Right atrium auricular region (tissue), 2 donors: ENCODE data around the gene STRA6. TPM values are rescaled to one million over a fixed set of nuclear protein-coding genes. Genes with fewer than 3 reads are reported as not detected.
A peak's percentile ranks its signal among the peaks of the same experiment; 100 is the strongest.

Source experiments
- DNase-seq: peaks from one replicate; pipeline ENCODE4 v3.0.0-alpha.2; 2019; ENCODE audit warnings: low spot score
- H3K27ac ChIP-seq, 2 donors: fragments of 200-600 bp; sonication (generic); 1 replicate in 1 of 2; 2 replicates in 1 of 2; pipeline ENCODE4 v1.5.1; 2016 to 2019
- H3K27me3 ChIP-seq, 2 donors: fragments of 200-600 bp; sonication (generic); one replicate each; pipeline versions ENCODE4 v1.5.1 to v1.6.0; 2017 to 2019
- H3K36me3 ChIP-seq: fragments of 200-600 bp; sonication (generic); one replicate; pipeline ENCODE4 v1.5.1; 2016
- H3K4me1 ChIP-seq, 2 donors: fragments of 200-600 bp; sonication (generic); one replicate each; pipeline versions ENCODE4 v1.5.1 to v1.6.0; 2017 to 2019
- H3K4me3 ChIP-seq, 2 donors: fragments of 200-600 bp; sonication (generic); 1 replicate in 1 of 2; 2 replicates in 1 of 2; pipeline ENCODE4 v1.5.1; 2017 to 2019; ENCODE audit warnings: mild to moderate bottlenecking in 1 of 2, moderate library complexity in 1 of 2
- H3K9me3 ChIP-seq, 2 donors: fragments of 200-600 bp; sonication (generic); one replicate each; pipeline ENCODE4 v1.5.1; 2019
- total RNA-seq, 2 donors: library from RNA; depleted of rRNA; stranded (reverse); fragments of >200 nt; gene quantifications; one replicate each; pipeline ENCODE4 v1.1.0, GENCODE V29; 2016
- TF ChIP-seq, protein P1 (sequence below), 2 donors: fragments of 200-600 bp; sonication (generic); IDR thresholded peaks; one replicate each; pipeline ENCODE4 v1.5.1; 2019; ENCODE audit warnings: antibody characterized with exemption in 2 of 2

The STRA6 gene
- total RNA-seq, 2 donors from 2014 or later: 0.22 to 0.55 TPM

- no peak for DNase-seq
- TF ChIP-seq, protein P1, sequence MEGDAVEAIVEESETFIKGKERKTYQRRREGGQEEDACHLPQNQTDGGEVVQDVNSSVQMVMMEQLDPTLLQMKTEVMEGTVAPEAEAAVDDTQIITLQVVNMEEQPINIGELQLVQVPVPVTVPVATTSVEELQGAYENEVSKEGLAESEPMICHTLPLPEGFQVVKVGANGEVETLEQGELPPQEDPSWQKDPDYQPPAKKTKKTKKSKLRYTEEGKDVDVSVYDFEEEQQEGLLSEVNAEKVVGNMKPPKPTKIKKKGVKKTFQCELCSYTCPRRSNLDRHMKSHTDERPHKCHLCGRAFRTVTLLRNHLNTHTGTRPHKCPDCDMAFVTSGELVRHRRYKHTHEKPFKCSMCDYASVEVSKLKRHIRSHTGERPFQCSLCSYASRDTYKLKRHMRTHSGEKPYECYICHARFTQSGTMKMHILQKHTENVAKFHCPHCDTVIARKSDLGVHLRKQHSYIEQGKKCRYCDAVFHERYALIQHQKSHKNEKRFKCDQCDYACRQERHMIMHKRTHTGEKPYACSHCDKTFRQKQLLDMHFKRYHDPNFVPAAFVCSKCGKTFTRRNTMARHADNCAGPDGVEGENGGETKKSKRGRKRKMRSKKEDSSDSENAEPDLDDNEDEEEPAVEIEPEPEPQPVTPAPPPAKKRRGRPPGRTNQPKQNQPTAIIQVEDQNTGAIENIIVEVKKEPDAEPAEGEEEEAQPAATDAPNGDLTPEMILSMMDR (IDR thresholded peaks at IDR 0.05): no peak
- H3K4me3 ChIP-seq: no peak overlapping the region
- no peaks in the 10 kb centered on the region for H3K9me3 ChIP-seq
- H3K27ac ChIP-seq: no peak overlapping the region
- H3K27me3 ChIP-seq: no peaks in the 10 kb centered on the region
- no peaks in the 10 kb centered on the region for H3K36me3 ChIP-seq
- no peaks in the 10 kb centered on the region for H3K4me1 ChIP-seq
Observed at GRCh38 chr15:74188216-74188615, 14.4 kb downstream of the STRA6 start.

- no peaks in the 10 kb centered on the region for H3K36me3 ChIP-seq
- no peak overlapping the region for H3K27ac ChIP-seq
- TF ChIP-seq, protein P1 (IDR thresholded peaks at IDR 0.05): no peak
- H3K4me3 ChIP-seq: no peak overlapping the region
- DNase-seq: no peak
- no peaks in the 10 kb centered on the region for H3K27me3 ChIP-seq
- no peaks in the 10 kb centered on the region for H3K9me3 ChIP-seq
- H3K4me1 ChIP-seq: peaks cover 0 to 3% of the 10 kb centered on the region in 2 donors
Observed at GRCh38 chr15:74185710-74186348, 16.8 kb downstream of the STRA6 start.

DNA sequence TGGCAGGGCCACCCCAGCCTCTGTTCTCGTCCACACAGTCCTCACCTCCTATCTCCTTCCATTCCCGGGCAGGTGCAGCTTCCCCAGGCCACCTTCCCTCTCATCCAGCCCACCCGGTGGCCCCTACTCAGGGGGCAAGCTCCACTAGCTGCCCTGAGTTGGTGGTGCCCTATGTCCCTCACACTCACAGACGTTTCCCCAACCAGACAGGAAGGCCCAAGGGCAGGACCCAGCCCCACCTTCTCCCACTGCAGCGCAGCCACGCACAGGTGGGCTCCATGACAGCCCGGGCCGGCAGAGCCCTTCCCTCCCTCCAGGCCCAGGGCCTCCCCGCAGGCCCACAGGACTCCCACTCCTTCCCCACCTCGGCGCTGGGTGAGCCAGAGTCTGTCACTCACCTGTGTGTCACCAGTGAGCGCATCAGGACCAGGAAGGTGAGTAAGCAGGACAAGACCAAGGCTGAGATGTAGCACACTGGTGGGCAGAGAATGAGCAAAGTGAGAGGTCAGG is 17.9 kb downstream of the STRA6 start:
- H3K4me3 ChIP-seq: no peak overlapping the region
- H3K4me1 ChIP-seq: peaks cover 0 to 15% of the 10 kb centered on the region in 2 donors
- H3K27ac ChIP-seq: no peak overlapping the region
- TF ChIP-seq, protein P1 (IDR thresholded peaks at IDR 0.05): no peak
- DNase-seq: no peak
- H3K36me3 ChIP-seq: no peaks in the 10 kb centered on the region
- no peaks in the 10 kb centered on the region for H3K27me3 ChIP-seq
- H3K9me3 ChIP-seq: no peaks in the 10 kb centered on the region

DNA sequence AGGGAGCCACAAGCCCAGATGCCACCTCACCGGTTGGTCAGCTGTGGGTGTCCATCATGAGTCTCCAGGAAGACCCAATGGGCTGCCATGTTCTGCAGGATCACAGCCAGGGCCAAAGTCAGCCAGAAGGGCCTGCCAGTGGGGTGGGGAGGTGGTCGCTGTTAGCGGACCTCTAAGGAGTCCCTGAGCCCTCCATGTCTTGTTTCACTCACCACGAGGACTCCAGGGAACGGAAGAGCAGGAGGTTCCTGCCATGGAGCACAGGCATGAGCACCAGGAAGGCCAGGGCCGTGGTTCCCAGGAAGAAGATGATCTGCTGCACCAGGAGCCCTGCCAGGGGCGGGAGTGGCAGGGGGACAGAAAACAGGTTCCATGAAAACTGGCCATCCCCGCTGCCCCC is 20.5 kb downstream of the STRA6 start:
- no peak for DNase-seq
- Histone ChIP-seq H3K4me3 (no peak overlapping the region), H3K4me1 (peaks cover 0 to 38% of the 10 kb centered on the region in 2 donors), H3K9me3 (no peaks in the 10 kb centered on the region), H3K36me3 (no peaks in the 10 kb centered on the region), H3K27ac (no peak overlapping the region), H3K27me3 (no peaks in the 10 kb centered on the region)
- TF ChIP-seq, protein P1 (IDR thresholded peaks at IDR 0.05): no peak

- H3K27ac ChIP-seq: peak overlapping the region in 1 of 2 donors; percentile 68
- no peak for DNase-seq
- no peaks in the 10 kb centered on the region for H3K9me3 ChIP-seq
Observed at GRCh38 chr15:74180881-74181602, 21.5 kb downstream of the STRA6 start.

More at GRCh38 chr15:74180881-74181602, 21.5 kb downstream of the STRA6 start:
- no peak overlapping the region for H3K4me3 ChIP-seq
- peaks cover 0 to 49% of the 10 kb centered on the region in 2 donors for H3K4me1 ChIP-seq
- H3K27me3 ChIP-seq: no peaks in the 10 kb centered on the region
- H3K36me3 ChIP-seq: no peaks in the 10 kb centered on the region
- TF ChIP-seq, protein P1 (IDR thresholded peaks at IDR 0.05): no peak
